GM19025 (cell line): ENCODE data around the gene PWWP2B.

Experiments
- ATAC-seq: cut with Tn5 transposase; IDR thresholded peaks from one replicate; pipeline ENCODE4 v1.9.1; 2021; ENCODE audit warnings: mild to moderate bottlenecking, low read depth, moderate library complexity; ENCODE audit not compliant: unreplicated experiment

PWWP2B gene

GRCh38 chr10:132392811-132393694 lies 3.9 kb upstream of the PWWP2B start:
- ATAC-seq, result no peak

- ATAC-seq, result no peak
These were observed 3.3 kb upstream of the PWWP2B start for GRCh38 chr10:132393695-132394181.

GRCh38 chr10:132394201-132394811 lies 2.7 kb upstream of the PWWP2B start:
- ATAC-seq, result no peak

DNA sequence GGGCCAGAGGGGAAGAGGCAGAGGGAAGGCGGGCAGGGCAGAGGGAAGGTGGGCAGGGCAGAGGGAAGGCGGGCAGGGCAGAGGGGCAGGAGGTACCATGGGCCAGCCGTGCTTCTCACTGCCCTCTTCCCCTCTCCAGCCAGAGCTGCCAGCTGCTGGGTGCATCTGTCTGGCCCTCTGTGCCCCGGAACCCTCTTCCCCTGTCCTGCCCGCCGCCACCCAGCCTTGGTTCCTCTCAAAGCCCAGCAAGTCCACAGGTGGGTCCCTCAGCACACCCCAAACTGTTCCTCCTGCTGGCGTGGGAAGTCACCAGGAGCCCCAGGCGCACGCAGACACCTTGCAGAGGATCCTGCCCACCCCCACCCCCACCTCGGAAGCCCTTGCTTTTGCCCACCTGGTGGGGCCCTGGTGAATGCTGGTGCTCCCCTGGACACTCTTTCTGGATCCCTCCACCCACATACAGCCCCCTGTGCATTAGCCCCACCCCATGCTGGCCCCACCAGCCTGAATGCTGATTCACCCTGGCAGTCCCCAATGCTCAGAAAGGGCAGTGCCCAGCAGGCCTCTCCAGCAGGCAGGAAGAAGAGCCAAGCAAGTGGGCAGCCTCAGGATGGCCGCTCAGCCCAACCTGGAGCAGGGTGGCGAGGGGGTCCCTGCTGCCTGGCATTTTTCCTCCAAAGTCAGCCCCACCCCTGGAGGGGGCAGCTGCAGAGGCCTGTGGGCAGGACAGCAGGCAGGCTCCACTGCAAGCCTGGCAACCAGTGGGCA lies 1.9 kb upstream of the PWWP2B start:
- no peak for ATAC-seq

- ATAC-seq, result no peak
These were observed 1.1 kb upstream of the PWWP2B start for GRCh38 chr10:132395704-132396493.

DNA sequence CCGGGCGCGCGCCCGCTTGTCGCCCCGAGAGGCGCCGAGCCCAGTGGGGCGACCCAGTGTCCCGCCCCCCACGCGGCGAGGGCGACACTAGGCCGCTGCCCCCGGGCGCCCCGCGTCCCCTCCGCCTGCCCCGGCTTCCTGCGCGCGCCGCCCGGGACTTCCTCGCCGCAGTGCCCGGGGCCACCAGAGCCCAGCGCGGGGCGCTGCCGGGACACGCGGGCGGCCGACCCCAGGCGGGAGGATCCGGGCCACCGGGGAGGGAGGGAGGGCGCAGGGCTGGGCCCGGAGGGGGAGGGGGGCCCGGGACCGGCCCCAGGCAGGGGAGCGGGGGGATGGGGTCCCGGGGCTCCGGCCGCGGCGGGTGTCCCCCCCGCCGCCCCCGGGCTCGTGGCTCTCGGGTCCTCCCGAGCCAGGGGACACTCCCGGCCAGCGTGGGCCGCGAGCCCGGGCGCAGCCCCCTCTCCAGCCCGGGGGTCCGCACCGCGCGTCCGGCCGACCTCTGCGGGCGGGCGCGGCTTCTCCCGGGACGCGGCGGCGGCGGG lies 435 bp upstream of the PWWP2B start:
- ATAC-seq, result peak; percentile 38

DNA sequence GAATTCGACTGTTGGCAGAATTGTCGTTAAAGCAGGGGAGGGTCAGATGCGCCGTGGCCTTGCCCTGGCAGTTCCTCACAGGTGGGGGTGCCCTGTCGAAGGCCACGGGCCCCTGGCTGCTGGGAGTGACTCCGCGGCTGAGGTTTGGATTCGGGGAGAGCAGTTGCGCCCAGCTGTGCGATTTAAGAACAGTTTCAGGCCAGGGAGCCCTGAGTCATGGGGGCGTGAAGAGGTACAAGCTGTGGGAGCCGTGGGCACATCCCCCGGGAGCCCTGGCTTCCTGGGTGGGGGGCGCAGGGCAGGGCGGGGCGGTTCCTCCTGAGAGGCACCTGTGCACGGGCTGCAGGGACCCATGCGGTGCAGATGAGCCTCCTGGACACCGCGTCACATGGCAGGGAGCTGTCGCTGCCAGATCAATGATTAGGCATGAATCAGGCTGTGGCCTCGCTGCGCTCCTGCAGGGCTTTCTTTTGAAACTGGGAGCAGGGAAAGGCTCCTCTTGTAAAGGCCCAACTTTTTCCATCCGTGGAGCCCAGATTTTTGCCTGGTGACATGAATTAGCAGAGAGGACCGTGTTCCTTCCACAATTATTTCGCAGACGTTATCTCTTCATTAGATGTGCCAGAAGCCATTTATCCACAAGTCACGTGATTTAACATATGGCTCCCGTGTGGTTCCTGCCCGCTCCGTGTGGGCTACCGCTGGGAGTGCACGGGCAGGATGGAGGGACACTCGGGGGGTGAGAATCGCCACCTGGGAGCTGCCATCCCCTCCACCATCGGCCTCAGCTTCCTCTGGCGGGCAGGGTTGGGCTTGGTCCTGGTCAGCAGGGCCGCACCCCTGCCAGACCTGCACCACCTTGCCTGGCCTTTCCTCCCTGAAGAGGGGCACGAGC lies 918 bp downstream of the PWWP2B start:
- ATAC-seq, result no peak

- no peak for ATAC-seq
These were observed 1.6 kb downstream of the PWWP2B start for GRCh38 chr10:132398566-132398991.

GRCh38 chr10:132399117-132400035 lies 2.4 kb downstream of the PWWP2B start:
- ATAC-seq, result no peak

GRCh38 chr10:132400041-132400546 lies 3.1 kb downstream of the PWWP2B start:
- no peak for ATAC-seq

DNA sequence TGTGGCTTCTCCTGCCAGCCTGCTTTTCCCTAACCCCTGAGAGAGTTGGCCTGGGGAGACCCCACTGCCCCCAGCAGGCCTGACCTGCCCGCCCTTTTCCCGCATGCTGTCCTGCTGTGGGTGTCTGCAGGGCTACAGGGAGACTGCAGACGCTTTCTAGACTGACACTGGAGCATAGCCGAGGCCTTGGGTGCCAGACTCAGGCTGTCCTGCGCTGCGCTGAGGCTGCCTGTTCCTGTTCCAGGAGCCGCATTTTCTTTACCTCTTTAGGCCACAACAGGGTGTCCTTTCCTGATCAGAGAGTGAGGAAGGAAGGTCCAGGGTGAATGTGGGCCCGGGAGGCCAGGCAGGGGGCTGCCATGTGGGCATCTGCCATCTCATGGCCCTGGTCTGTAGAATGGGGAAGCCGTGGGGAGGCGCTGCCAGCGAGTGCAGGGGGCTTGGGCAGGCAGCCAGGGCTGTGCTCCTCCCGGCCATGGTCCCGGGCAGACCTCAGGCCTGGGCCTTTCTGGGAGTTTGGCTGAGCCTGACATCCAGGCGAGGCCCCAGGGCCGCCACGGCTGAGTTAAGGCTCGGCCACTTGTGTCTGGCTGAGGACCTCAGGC lies 3.6 kb downstream of the PWWP2B start:
- no peak for ATAC-seq

- ATAC-seq, result no peak
These were observed 4.6 kb downstream of the PWWP2B start for GRCh38 chr10:132401401-132402118.

GRCh38 chr10:132402781-132403241 lies 5.8 kb downstream of the PWWP2B start:
- no peak for ATAC-seq

GRCh38 chr10:132403511-132404168 lies 6.6 kb downstream of the PWWP2B start:
- ATAC-seq, result no peak

DNA sequence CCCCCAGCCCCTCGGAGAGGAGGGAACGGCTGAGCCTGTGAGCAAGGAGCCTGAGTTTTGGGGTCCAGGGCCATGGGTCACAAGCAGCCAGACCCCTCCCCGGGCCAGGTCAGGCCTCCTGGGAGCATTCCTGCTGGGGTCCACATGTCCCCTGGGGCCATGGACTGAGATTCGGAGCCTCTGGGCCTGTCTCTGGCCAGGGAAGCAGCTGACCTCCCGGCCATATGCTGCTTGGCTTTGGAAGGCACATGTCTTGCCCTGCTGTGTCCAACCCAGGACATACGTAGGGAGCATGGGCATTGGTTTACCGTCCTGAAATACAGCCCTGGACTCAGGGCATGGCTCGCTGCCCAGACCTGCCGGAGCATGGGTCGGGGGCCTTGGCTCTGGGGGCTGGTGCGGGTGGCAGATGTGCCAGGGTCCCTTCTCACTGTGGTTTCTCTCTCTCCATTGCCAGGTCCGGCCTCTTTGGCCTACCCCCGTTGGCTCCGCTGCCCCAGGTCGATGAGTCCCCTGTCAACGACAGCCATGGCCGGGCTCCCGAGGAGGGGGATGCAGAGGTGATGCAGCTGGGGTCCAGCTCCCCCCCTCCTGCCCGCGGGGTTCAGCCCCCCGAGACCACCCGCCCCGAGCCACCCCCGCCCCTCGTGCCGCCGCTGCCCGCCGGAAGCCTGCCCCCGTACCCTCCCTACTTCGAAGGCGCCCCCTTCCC lies 7.3 kb downstream of the PWWP2B start:
- no peak for ATAC-seq
